ENCODE data around the gene ENDOG.

- TF ChIP-seq CTCF (IDR thresholded peaks at IDR 0.05) = no peak
- no peak for TF ChIP-seq POLR2A (IDR thresholded peaks at IDR 0.05)
- no peak for TF ChIP-seq EP300 (IDR thresholded peaks at IDR 0.05)
- no peak for TF ChIP-seq POLR2AphosphoS5 (IDR thresholded peaks at IDR 0.05)
Measured at GRCh38 chr9:128770286-128771030, 47.8 kb upstream of the ENDOG start.
